K562 (cell line): ENCODE measurements around the gene KDM2A. TPM values are rescaled to one million over a fixed set of nuclear protein-coding genes. Genes with fewer than 3 reads are reported as not detected.

Source experiments
- ARHGAP35 ChIP-seq: fragments of 450-650 bp; IDR thresholded peaks from 2 replicates; pipeline ENCODE4 v1.6.1; 2018; ENCODE audit not compliant: partially characterized antibody
- FOXK1 ChIP-seq: sonication (generic); formaldehyde crosslinking; IDR thresholded peaks from 2 replicates; pipeline ENCODE4 v1.8.0; 2022; ENCODE audit warnings: missing genetic modification reagents, mild to moderate bottlenecking, borderline replicate concordance
- GABPB1 ChIP-seq: sonication (generic); formaldehyde crosslinking; IDR thresholded peaks from 2 replicates; pipeline ENCODE4 v1.8.0; 2022; ENCODE audit warnings: mild to moderate bottlenecking, missing genetic modification reagents
- GATAD2A ChIP-seq: fragments of 450-650 bp; IDR thresholded peaks from 2 replicates; pipeline ENCODE4 v1.6.1; 2017
- HMGN3 ChIP-seq: IDR thresholded peaks from 2 replicates; pipeline ENCODE4 v1.6.1; 2011; ENCODE audit warnings: borderline replicate concordance, low read depth, mild to moderate bottlenecking, mixed read lengths, low read length; ENCODE audit not compliant: insufficient read length; ENCODE audit errors: extremely low read depth
- HNRNPL ChIP-seq: fragments of 200-400 bp; formaldehyde crosslinking; IDR thresholded peaks from 2 replicates; pipeline ENCODE4 v1.6.1; 2017; ENCODE audit warnings: low read depth, mild to moderate bottlenecking, low read length
- MBD2 ChIP-seq: sonication (generic); IDR thresholded peaks from 2 replicates; pipeline ENCODE4 v1.6.1; 2016; ENCODE audit warnings: low read depth, borderline replicate concordance
- MCM7 ChIP-seq, 2 experiments: fragments of 450-650 bp; IDR thresholded peaks; 2 replicates each; pipeline ENCODE4 v1.6.1; 2016 to 2018
- MIER1 ChIP-seq: fragments of 450-650 bp; IDR thresholded peaks from 2 replicates; pipeline ENCODE4 v1.6.1; 2016; ENCODE audit warnings: antibody characterized with exemption, mild to moderate bottlenecking, low read depth
- MYC ChIP-seq, 2 experiments: fragments of 250-450 bp in 1 of 2; sonication (Bioruptor Pico) in 1 of 2; IDR thresholded peaks; 2 replicates each; pipeline versions ENCODE4 v1.5.1 to v1.6.1; 2012 to 2021; ENCODE audit warnings: low read depth in 2 of 2, borderline replicate concordance in 1 of 2, improper control_type of control experiment in 1 of 2, low read length in 1 of 2, mild to moderate bottlenecking in 1 of 2, moderate library complexity in 1 of 2
- OTX1 ChIP-seq: fragments of 450-650 bp; formaldehyde crosslinking; IDR thresholded peaks from 2 replicates; pipeline ENCODE4 v1.4.0; 2022; ENCODE audit warnings: mild to moderate bottlenecking
- POLR2G ChIP-seq: fragments of 200-400 bp; formaldehyde crosslinking; IDR thresholded peaks from 2 replicates; pipeline ENCODE4 v1.6.1; 2017; ENCODE audit warnings: low read depth, mild to moderate bottlenecking, antibody characterized with exemption, low read length, moderate library complexity
- SRSF7 ChIP-seq: fragments of 200-400 bp; formaldehyde crosslinking; optimal IDR thresholded peaks from 2 replicates; pipeline ENCODE3; 2017; ENCODE audit warnings: mild to moderate bottlenecking, low read depth, low read length
- TAF7 ChIP-seq: fragments of 450-650 bp; IDR thresholded peaks from 2 replicates; pipeline ENCODE4 v1.6.1; 2016; ENCODE audit warnings: missing genetic modification characterization, missing compliant biosample characterization
- THRAP3 ChIP-seq: fragments of 450-650 bp; IDR thresholded peaks from 2 replicates; pipeline ENCODE4 v1.6.1; 2016; ENCODE audit warnings: mild to moderate bottlenecking, inconsistent platforms, borderline replicate concordance
- ZKSCAN8 ChIP-seq: fragments of 200-800 bp; sonication (Bioruptor generic); IDR thresholded peaks from 2 replicates; pipeline ENCODE4 v1.6.1; 2016; ENCODE audit warnings: missing genetic modification characterization, missing compliant biosample characterization
- ZNF140 ChIP-seq: fragments of 250-450 bp; sonication (Bioruptor Pico); IDR thresholded peaks from 2 replicates; pipeline ENCODE4 v1.8.0; 2021; ENCODE audit warnings: moderate library complexity, mild to moderate bottlenecking, inconsistent platforms
- ZNF212 ChIP-seq: fragments of 450-650 bp; formaldehyde crosslinking; IDR thresholded peaks from 2 replicates; pipeline ENCODE4 v1.4.0; 2020; ENCODE audit warnings: mild to moderate bottlenecking
- ZNF324 ChIP-seq: fragments of 250-450 bp; sonication (Bioruptor Pico); IDR thresholded peaks from 2 replicates; pipeline ENCODE4 v1.4.0; 2020; ENCODE audit warnings: mild to moderate bottlenecking
- ZNF354B ChIP-seq: fragments of 250-450 bp; sonication (Bioruptor Pico); IDR thresholded peaks from 2 replicates; pipeline ENCODE4 v1.4.0; 2020
- ZNF696 ChIP-seq: fragments of 250-450 bp; sonication (Bioruptor Pico); conservative IDR thresholded peaks from 2 replicates; pipeline ENCODE4 v1.4.0; 2020; ENCODE audit warnings: mild to moderate bottlenecking, moderate library complexity
- polyA plus RNA-seq, 8 experiments: library from polyadenylated mRNA; depleted of rRNA in 4 of 8; stranded (reverse) in 5 of 8; unstranded in 3 of 8; fragments of >200 nt; fragmentation: Nextera tagmentation in 2 of 8; fragmentation: Illumina TruSeq in 1 of 8; extraction: Ambion mirVana in 2 of 8; extraction: Trizol in 1 of 8; gene quantifications; 2 replicates each; pipeline versions ENCODE4 v1.2.1 to v1.2.3, GENCODE V29; 2011 to 2014; ENCODE audit warnings: inconsistent platforms in 1 of 8, missing spikeins in 1 of 8
- total RNA-seq, 7 experiments: library from RNA; depleted of rRNA in 6 of 7; stranded (reverse); fragments of >200 nt in 6 of 7; fragmentation: Illumina TruSeq in 2 of 7; extraction: Trizol in 2 of 7; gene quantifications; 2 replicates each; pipeline versions ENCODE4 v1.2.1 to v1.2.3, GENCODE V29; 2011 to 2021; ENCODE audit warnings: low replicate concordance in 1 of 7
- TF ChIP-seq, protein P1 (sequence below): fragments of 250-450 bp; sonication (Bioruptor Pico); IDR thresholded peaks from 2 replicates; pipeline ENCODE4 v1.8.0; 2021; ENCODE audit warnings: borderline replicate concordance, mild to moderate bottlenecking, moderate library complexity; ENCODE audit not compliant: poor library complexity, severe bottlenecking
- TF ChIP-seq, protein P2 (sequence below): sonication (generic); formaldehyde crosslinking; IDR thresholded peaks from 2 replicates; pipeline ENCODE4 v1.8.0; 2022; ENCODE audit warnings: missing genetic modification reagents, mild to moderate bottlenecking, moderate library complexity, borderline replicate concordance
- TF ChIP-seq, protein P3 (sequence below): fragments of 450-650 bp; formaldehyde crosslinking; IDR thresholded peaks from 2 replicates; pipeline ENCODE4 v1.4.0; 2020; ENCODE audit warnings: mild to moderate bottlenecking, moderate library complexity
- TF ChIP-seq, protein P4 (sequence below): fragments of 250-450 bp; sonication (Bioruptor Pico); IDR thresholded peaks from 2 replicates; pipeline ENCODE4 v1.4.0; 2020; ENCODE audit warnings: mild to moderate bottlenecking, moderate library complexity

The KDM2A gene
- total and polyA plus RNA-seq, 9 of the 15 experiments (the other 6 are each of a cell fraction or from before 2014, with no cell fraction given), result 5.0 to 39.3 (median 21.3) TPM

DNA sequence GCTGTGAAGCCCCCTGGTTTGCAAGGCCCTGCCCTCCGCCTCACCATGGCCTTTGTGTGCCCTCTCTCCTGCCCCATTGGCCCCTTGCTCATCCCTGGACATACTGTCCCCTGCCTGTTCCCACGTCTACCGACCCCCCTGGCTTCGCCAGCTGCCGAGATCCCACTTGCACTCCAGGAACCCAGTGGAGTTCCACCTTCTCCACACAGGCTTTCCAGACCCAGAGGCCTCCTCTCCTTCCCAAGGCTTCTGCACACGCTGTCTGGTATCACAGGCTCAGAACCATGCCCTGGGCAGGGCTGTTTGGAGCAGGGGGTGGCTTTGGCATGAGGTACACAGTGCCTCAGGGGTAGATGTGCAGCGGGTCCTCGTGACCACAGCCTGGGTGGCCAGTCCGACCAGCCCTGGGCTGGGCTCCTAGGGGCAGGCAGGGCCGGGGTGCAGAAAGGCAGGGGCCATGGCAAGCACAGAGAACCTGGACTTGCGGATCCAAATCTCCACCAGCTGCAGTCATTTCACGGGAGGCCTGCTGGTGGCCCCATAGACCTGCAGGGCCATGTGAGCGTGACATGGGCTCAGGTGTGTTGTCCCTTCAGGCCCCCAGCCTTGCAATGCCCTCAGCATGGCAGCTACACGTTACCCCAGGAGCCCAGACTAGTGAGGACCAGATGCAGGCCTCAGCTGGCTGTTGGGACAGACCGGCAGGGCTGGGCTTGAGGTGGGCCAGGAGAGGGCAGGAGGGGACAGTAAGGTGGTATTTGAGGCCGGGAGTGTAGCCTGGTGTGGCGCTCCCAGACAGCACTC, 156.7 kb downstream of the KDM2A start (continued):
- TF ChIP-seq MBD2, result no peak
- TF ChIP-seq ZNF324 (CRISPR knock-in tag), result no peak
- TF ChIP-seq FOXK1 (CRISPR knock-in tag), result peak; percentile 21; the same call in 1 of the 2 replicates
- TF ChIP-seq, protein P1, sequence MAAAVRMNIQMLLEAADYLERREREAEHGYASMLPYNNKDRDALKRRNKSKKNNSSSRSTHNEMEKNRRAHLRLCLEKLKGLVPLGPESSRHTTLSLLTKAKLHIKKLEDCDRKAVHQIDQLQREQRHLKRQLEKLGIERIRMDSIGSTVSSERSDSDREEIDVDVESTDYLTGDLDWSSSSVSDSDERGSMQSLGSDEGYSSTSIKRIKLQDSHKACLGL, result no peak
- TF ChIP-seq ZNF212 (CRISPR knock-in tag), result no peak
- no peak for TF ChIP-seq THRAP3
- no peak for TF ChIP-seq MCM7 (IDR thresholded peaks at IDR 0.05)
- TF ChIP-seq TAF7, result no peak
- no peak for TF ChIP-seq ZNF696
- no peak for TF ChIP-seq GATAD2A
- TF ChIP-seq HMGN3, result no peak
- TF ChIP-seq, protein P2, sequence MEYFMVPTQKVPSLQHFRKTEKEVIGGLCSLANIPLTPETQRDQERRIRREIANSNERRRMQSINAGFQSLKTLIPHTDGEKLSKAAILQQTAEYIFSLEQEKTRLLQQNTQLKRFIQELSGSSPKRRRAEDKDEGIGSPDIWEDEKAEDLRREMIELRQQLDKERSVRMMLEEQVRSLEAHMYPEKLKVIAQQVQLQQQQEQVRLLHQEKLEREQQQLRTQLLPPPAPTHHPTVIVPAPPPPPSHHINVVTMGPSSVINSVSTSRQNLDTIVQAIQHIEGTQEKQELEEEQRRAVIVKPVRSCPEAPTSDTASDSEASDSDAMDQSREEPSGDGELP (CRISPR knock-in tag), result 0 out of 2 replicates have a peak, but pooled peaks have one; percentile 19
- no peak for TF ChIP-seq ZNF140 (CRISPR knock-in tag)
- TF ChIP-seq, protein P3, sequence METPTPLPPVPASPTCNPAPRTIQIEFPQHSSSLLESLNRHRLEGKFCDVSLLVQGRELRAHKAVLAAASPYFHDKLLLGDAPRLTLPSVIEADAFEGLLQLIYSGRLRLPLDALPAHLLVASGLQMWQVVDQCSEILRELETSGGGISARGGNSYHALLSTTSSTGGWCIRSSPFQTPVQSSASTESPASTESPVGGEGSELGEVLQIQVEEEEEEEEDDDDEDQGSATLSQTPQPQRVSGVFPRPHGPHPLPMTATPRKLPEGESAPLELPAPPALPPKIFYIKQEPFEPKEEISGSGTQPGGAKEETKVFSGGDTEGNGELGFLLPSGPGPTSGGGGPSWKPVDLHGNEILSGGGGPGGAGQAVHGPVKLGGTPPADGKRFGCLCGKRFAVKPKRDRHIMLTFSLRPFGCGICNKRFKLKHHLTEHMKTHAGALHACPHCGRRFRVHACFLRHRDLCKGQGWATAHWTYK, result no peak
- TF ChIP-seq HNRNPL, result no peak
- 0 out of 2 replicates have a peak, but pooled peaks have one; percentile 28 for TF ChIP-seq MYC (IDR thresholded peaks at IDR 0.05; ENCODE audit: low read depth, low read length)
- no peak for TF ChIP-seq MYC (CRISPR knock-in tag; IDR thresholded peaks at IDR 0.05; ENCODE audit: borderline replicate concordance, low read depth)
- no peak for TF ChIP-seq OTX1 (CRISPR knock-in tag)
- TF ChIP-seq ZNF354B (CRISPR knock-in tag), result no peak
- TF ChIP-seq SRSF7, result no peak
- 0 out of 2 replicates have a peak, but pooled peaks have one; percentile 21 for TF ChIP-seq GABPB1 (CRISPR knock-in tag)
- TF ChIP-seq MIER1, result no peak
- no peak for TF ChIP-seq ZKSCAN8 (CRISPR knock-in tag)
- TF ChIP-seq ARHGAP35, result no peak
- TF ChIP-seq, protein P4, sequence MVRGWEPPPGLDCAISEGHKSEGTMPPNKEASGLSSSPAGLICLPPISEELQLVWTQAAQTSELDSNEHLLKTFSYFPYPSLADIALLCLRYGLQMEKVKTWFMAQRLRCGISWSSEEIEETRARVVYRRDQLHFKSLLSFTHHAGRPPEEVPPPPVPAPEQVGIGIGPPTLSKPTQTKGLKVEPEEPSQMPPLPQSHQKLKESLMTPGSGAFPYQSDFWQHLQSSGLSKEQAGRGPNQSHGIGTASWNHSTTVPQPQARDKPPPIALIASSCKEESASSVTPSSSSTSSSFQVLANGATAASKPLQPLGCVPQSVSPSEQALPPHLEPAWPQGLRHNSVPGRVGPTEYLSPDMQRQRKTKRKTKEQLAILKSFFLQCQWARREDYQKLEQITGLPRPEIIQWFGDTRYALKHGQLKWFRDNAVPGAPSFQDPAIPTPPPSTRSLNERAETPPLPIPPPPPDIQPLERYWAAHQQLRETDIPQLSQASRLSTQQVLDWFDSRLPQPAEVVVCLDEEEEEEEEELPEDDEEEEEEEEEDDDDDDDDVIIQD (CRISPR knock-in tag), result no peak
- TF ChIP-seq POLR2G, result peak; percentile 58
